Suppressor macrophage treated with lipopolysaccharide for 1 hour (primary cell): Measurements from ENCODE around the gene FPR1.

Source experiments
- DNase-seq, 3 donors: peaks; one replicate each; pipeline ENCODE4 v3.0.0-alpha.2; 2020 to 2022

The FPR1 gene

DNA sequence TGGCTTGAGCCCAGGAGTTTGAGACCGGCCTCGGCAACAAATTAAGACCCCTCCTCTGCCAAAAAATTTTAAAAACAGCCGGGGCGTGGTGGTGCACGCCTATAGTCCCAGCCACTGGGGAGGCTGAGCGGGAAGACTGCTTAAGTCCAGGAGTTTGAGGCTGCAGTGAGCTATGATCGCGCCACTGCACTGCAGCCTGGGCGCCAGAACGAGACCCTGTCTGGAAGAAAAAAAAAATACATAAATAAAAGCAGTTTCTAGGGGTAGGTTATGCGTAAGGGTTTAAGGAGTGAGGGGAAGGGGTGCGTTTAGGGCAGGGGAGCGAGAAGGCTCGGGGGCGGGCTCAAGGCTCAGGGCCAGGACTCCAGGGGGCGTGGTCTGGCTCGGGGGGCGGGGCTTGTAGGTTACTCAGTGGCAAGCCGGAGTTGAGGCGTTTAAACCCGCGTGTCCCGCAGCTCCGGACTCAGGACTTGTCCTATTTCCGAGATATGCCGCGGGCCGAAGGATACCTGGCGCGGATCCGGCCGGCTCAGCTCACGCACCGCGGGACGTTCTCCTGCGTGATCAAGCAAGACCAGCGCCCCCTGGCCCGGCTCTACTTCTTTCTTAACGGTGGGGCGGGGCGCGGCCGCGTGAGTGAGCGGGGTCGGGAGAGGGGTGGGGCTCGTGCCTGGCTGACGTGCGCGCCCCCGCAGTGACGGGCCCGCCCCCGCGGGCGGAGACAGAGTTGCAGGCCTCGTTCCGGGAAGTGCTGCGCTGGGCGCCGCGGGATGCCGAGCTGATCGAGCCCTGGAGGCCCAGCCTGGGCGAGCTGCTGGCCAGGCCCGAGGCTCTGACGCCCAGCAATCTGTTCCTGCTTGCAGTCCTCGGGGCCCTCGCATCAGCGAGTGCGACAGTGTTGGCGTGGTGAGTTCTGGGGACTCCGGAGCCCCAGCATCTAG, 47.8 kb downstream of the FPR1 start:
- peak; percentile 97 to 99 (median 98) for DNase-seq

DNA sequence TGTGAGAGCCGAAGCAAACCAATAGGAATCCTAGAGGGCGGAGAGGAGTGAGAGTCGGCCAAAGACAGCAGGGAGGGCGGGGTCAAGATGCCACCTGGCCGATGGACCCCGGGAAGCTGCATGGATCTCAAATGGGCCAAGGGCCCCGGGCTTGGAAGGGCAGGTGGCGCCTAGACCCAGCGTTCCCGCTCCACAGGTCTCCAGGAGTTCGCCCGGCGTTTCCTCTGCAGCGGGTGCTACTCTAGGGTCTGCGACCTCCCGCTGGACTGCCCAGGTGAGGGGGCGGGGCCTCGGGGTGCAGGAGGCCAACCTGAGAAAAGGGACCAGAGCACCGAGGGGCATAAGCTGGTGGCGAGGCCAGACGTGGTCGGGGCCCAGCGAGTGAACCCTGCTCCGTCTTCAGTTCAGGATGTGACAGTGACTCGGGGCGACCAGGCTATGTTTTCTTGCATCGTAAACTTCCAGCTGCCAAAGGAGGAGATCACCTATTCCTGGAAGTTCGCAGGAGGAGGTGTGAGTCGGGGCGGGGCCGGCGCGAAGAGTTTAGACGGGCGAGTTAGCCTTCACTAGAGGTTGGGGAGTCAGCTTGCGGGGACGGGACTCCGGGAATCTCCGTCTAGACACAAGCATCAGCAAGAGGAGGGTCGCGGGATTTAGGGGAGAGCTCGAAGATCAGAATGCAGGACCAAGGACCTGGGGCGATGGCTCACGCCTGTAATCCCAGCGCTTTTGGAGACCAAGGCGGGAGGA, 48.7 kb downstream of the FPR1 start:
- no peak for DNase-seq

DNA sequence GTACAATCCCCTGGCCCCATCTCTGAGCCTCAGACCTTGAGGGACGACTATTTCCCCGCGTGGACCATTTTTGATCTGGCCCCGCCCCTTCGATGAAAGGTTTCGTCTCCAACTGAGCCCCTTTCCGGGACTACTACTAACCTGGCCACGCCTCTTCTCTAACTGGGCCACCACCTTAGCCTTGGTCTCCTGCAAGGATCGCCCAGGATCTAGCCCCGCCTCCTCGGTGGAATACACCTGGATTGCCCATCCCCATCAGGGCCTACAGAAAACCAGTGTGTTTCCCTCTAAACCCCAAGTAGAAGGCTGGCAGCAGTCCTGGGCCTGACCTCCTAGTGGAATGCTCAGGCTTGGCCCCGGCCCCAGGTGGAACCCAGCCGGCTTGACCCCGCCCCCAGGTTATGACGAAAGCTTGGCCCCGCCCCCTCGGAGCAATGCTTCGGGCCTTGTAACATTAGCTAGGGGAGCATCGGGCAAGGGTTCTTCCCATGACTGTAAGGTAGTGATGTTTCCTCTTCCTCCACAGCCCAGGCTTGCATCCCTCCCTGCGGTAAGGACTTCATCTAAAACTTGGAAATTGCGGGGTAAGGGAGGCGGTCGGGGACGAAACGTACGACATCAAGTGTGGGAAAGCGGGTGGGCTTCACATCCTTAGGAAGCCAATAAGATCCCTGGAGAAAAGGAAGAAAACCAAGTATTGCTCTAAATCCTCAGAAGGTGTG, 49.4 kb downstream of the FPR1 start:
- peak; percentile 64 to 79 (median 67) for DNase-seq

DNA sequence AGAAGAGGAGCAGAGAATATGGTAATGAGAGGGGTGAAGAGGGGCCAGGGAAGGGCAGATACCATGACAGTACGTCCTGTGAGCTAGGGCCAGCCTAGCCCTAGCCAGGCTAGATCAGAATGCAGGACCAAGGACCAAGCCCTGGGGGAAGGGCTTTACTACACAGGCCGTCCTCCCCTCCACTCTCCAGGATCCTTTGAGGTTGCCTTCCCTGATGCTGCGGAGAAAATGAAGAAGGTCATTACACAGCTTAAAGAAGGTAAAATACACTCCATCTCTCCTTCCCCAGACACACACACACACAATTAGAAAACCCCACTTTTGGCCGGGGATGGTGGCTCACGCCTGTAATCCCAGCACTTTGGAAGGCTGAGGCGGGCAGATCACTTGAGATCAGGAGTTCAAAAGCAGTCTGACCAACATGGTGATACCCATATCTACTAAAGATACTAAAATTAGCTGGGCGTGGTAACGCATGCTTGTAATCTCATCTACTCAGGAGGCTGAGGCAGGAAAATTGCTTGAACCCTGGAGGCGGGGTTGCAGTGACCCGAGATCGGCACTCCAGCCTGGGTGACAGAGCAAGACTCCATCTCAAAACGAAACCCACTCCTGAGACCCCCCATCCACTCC, 50.1 kb downstream of the FPR1 start:
- DNase-seq = no peak

DNA sequence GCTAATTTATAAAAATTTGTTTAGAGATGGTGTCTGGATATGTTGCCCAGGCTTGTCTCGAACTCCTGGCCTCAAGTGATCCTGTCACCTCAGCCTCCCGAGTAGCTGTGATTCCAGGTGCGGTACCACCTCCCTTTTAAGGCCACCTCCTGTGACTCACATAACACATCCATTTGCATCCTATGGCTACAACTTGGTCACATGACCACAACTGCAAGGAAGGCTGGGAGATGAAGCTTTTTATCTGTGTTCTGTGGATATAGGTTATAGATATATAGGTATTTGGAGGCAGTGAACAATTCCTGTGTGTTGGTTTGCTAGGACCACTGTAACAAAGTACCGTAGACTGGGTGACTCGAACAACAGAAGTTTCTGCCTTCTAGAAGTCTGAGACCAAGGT, 52.5 kb downstream of the FPR1 start:
- DNase-seq = no peak

DNA sequence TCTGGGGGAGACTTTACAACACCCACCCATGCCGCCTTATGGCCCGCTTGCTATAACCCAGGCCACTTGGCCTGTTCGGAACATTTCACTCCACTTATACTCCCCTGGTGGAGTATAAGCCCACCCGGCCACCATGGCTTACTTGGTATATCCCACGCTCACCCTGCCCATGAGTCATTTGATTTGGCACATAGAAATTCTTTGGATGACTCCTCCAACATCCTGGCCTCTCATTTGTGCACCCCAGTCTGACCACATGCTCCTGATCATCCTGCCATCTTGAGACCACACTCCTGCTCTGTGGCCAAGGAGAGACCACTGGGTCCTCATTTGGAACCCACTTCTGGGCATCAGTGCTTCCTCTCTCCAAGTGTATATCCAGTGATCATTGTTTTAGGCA, 53.4 kb downstream of the FPR1 start:
- DNase-seq = no peak

DNA sequence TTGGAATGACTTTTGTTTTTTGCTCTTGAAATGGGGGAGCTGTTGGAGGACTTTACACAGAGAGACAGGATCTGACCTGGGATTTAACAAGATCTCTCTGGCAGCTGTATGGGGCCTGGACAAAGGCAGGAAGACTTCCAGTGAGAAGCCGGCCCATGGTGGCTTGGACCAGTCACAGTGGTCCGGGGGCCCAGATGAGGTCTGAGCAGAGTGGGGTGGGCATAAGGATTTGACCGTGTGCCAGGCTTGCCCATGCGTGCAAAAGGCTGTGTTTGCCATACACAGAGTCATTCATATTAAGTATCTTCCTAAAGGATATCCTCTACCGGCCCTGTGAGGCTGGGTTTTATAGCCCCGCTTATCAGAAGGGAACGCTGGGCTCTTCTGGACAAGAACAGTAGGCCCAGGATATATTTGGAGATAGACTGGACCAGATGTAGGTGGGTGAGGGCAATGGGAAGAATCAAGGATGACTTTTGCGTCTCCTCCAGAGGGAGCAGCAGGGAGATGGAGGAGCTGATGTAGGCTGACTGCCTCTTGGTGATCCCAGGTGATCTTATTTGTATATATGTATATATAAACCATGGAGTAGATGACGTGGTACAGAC, 54.4 kb downstream of the FPR1 start:
- DNase-seq = no peak

DNA sequence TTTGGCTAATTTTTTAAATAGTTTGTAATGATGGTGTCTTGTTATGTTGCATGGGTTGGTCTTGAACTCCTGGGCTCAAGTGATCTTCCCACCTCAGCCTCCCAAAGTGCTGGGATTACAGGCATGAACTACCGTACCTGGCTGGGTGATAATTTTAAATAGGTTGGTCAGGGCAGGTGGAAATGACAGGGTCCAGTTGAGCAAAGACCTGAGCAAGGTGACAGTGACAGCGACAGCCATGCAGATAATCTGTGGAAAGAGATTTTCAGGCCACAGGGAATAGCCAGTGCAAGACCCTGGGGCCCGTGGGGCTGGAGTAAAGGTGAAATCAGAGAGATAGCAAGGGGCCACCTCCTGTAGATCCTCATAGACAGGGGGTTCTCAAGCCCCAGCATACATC, 55.1 kb downstream of the FPR1 start:
- DNase-seq = no peak
